ENCODE results near the gene APBB1IP. TPM values are rescaled to one million over a fixed set of nuclear protein-coding genes. Genes with fewer than 3 reads are reported as not detected.
"Not testable (repeated sequence)": the region's sequence is repeated elsewhere in the genome, so short reads cannot be mapped to it uniquely, and the experiment has no call there.

Gene APBB1IP
- total RNA-seq, 1 experiment from 2014 or later: not detected

DNA sequence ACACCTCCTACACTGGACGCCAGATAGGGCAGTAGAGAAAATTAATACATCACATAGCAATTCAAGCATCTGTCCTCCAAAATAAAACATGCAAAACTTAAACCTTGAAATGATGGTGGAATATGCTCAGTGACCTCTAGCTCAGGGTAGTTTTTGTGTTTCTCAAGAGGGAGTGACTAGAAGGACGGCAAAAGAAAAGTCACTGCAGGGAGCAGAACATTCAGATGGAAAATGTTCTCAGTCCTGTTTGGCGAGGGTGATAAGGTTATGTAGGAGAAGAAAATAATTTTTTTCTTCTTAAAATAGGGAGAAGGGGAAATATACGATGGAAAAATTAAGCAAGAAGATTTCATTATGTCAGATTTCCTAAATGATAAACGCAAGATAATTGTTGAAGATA is 50.9 kb downstream of the APBB1IP start:
- Histone ChIP-seq H3K23ac (ENCODE audit: insufficient read length, low read depth, low read length) (no peak overlapping the region), H3T11ph (ENCODE audit: low read length) (no peak overlapping the region), H3K79me2 (ENCODE audit: insufficient read depth, low read length) (no peaks in the 10 kb centered on the region), H2BK15ac (ENCODE audit: low read depth, low read length) (no peak overlapping the region), H3K4me2 (ENCODE audit: insufficient read depth, insufficient read length, low read length) (no peak overlapping the region), H2BK12ac (ENCODE audit: insufficient read length, low read depth, low read length) (no peak overlapping the region), H2BK120ac (ENCODE audit: low read depth, low read length, poor library complexity, severe bottlenecking) (no peak overlapping the region), H3K14ac (ENCODE audit: insufficient read depth, low read length) (no peak overlapping the region), H4K91ac (ENCODE audit: insufficient read length, low read depth, low read length) (no peak overlapping the region), H3K23me2 (ENCODE audit: insufficient read length, low read depth, low read length, poor library complexity, severe bottlenecking) (no peaks in the 10 kb centered on the region), H4K8ac (replicated peaks; ENCODE audit: insufficient read length, low read depth, low read length) (no peak overlapping the region), H3K56ac (ENCODE audit: insufficient read length, low read depth, low read length) (no peak overlapping the region), H3K9me3 (ENCODE audit: control insufficient read depth, low read depth, low read length) (no peaks in the 10 kb centered on the region), H3K4ac (ENCODE audit: low read depth, low read length) (no peak overlapping the region), H3K27me3 (ENCODE audit: insufficient read depth, low read length) (no peaks in the 10 kb centered on the region), H3K27ac (ENCODE audit: insufficient read length, low read depth, low read length) (no peak overlapping the region), H4K20me1 (ENCODE audit: control insufficient read depth, insufficient read depth, insufficient read length) (no peaks in the 10 kb centered on the region), H3K18ac (ENCODE audit: insufficient read length, low read depth, low read length) (no peak overlapping the region), H3K4me1 (ENCODE audit: insufficient read depth, low read length) (no peaks in the 10 kb centered on the region), H2BK5ac (ENCODE audit: insufficient read length, low read length) (no peak overlapping the region), H4K5ac (ENCODE audit: insufficient read length, low read depth, low read length) (no peak overlapping the region), H3K9ac (ENCODE audit: extremely low read depth, insufficient read length, low read length) (no peak overlapping the region), H2AK5ac (ENCODE audit: insufficient read length, low read length) (no peak overlapping the region), H3K79me1 (ENCODE audit: insufficient read depth, low read depth, low read length, poor library complexity, severe bottlenecking) (no peaks in the 10 kb centered on the region), H2AFZ (ENCODE audit: low read length) (no peak overlapping the region), H2BK20ac (ENCODE audit: low read depth, low read length, poor library complexity, severe bottlenecking) (no peak overlapping the region)
- 100% methylated on average over 2 of the region's 5 CpGs for WGBS (ENCODE audit: extremely low coverage, insufficient read length, low lambda C conversion rate)
- Mint-ChIP-seq H3K27ac (no peak overlapping the region), H3K9me3 (peaks cover 17 to 19% of the 10 kb centered on the region in 2 experiments), H3K36me3 (ENCODE audit: insufficient read depth in 1 of 3, low read depth in 3 of 3) (peaks cover 8 to 16% (median 9%) of the 10 kb centered on the region in 3 experiments), H3K4me1 (peaks cover 6 to 9% of the 10 kb centered on the region in 2 experiments), H3K4me3 (no peak overlapping the region), H3K27me3 (ENCODE audit: low read depth) (no peaks in the 10 kb centered on the region; the same call in 1 of the 2 replicates)
- DNase-seq: no peak
- TF ChIP-seq, protein P1, sequence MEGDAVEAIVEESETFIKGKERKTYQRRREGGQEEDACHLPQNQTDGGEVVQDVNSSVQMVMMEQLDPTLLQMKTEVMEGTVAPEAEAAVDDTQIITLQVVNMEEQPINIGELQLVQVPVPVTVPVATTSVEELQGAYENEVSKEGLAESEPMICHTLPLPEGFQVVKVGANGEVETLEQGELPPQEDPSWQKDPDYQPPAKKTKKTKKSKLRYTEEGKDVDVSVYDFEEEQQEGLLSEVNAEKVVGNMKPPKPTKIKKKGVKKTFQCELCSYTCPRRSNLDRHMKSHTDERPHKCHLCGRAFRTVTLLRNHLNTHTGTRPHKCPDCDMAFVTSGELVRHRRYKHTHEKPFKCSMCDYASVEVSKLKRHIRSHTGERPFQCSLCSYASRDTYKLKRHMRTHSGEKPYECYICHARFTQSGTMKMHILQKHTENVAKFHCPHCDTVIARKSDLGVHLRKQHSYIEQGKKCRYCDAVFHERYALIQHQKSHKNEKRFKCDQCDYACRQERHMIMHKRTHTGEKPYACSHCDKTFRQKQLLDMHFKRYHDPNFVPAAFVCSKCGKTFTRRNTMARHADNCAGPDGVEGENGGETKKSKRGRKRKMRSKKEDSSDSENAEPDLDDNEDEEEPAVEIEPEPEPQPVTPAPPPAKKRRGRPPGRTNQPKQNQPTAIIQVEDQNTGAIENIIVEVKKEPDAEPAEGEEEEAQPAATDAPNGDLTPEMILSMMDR (conservative IDR thresholded peaks at IDR 0.05): no peak

DNA sequence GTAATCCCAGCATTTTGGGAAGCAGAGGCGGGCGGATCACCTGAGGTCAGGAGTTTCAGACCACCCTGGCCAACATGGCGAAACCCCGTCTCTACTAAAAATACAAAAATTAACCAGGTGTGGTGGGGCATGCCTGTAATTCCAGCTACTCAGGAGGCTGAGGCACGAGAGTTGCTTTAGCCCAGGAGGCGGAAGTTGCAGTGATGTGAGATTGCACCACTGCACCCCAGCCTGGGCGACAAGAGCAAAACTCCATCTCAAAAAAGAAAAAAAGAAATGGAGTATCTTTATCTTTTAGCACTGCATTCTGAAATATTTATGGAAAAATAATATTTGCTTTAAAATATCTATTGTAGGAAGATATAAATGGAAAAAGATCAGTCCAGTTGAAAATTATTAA is 52.2 kb downstream of the APBB1IP start:
- not testable (repeated sequence) for H3K27ac ChIP-seq (ENCODE audit: insufficient read length, low read depth, low read length); H4K5ac ChIP-seq (ENCODE audit: insufficient read length, low read depth, low read length); H3K27ac Mint-ChIP-seq; H4K8ac ChIP-seq (replicated peaks; ENCODE audit: insufficient read length, low read depth, low read length); H2BK120ac ChIP-seq (ENCODE audit: low read depth, low read length, poor library complexity, severe bottlenecking); H3K4me1 Mint-ChIP-seq; H3K4me2 ChIP-seq (ENCODE audit: insufficient read depth, insufficient read length, low read length); H3K27me3 Mint-ChIP-seq (ENCODE audit: low read depth); DNase-seq; H3K56ac ChIP-seq (ENCODE audit: insufficient read length, low read depth, low read length); H3K9me3 ChIP-seq (ENCODE audit: control insufficient read depth, low read depth, low read length); H2BK12ac ChIP-seq (ENCODE audit: insufficient read length, low read depth, low read length); H3K27me3 ChIP-seq (ENCODE audit: insufficient read depth, low read length); H3K18ac ChIP-seq (ENCODE audit: insufficient read length, low read depth, low read length); H3K4ac ChIP-seq (ENCODE audit: low read depth, low read length); H3K23me2 ChIP-seq (ENCODE audit: insufficient read length, low read depth, low read length, poor library complexity, severe bottlenecking); H4K20me1 ChIP-seq (ENCODE audit: control insufficient read depth, insufficient read depth, insufficient read length); H3K79me1 ChIP-seq (ENCODE audit: insufficient read depth, low read depth, low read length, poor library complexity, severe bottlenecking); H2BK15ac ChIP-seq (ENCODE audit: low read depth, low read length); H2AFZ ChIP-seq (ENCODE audit: low read length); H2AK5ac ChIP-seq (ENCODE audit: insufficient read length, low read length); H2BK5ac ChIP-seq (ENCODE audit: insufficient read length, low read length); H3K9ac ChIP-seq (ENCODE audit: extremely low read depth, insufficient read length, low read length); H3K79me2 ChIP-seq (ENCODE audit: insufficient read depth, low read length); H3T11ph ChIP-seq (ENCODE audit: low read length); H3K4me1 ChIP-seq (ENCODE audit: insufficient read depth, low read length); H3K23ac ChIP-seq (ENCODE audit: insufficient read length, low read depth, low read length); H2BK20ac ChIP-seq (ENCODE audit: low read depth, low read length, poor library complexity, severe bottlenecking); H4K91ac ChIP-seq (ENCODE audit: insufficient read length, low read depth, low read length); H3K4me3 Mint-ChIP-seq; H3K14ac ChIP-seq (ENCODE audit: insufficient read depth, low read length)
- Mint-ChIP-seq H3K36me3 (ENCODE audit: insufficient read depth in 1 of 3, low read depth in 3 of 3) (peaks cover 8 to 16% (median 9%) of the 10 kb centered on the region in 3 experiments), H3K9me3 (peaks cover 18 to 20% of the 10 kb centered on the region in 2 experiments)
- no CpG with 5 or more reads among the region's 7 CpGs for WGBS (ENCODE audit: extremely low coverage, insufficient read length, low lambda C conversion rate)

Data from H9 (cell line).